GM21786 (cell line): Measurements from ENCODE around the gene PDZD2.
"Not testable (repeated sequence)": the region's sequence is repeated elsewhere in the genome, so short reads cannot be mapped to it uniquely, and the experiment has no call there.

Experiments
- ATAC-seq: cut with Tn5 transposase; IDR thresholded peaks from one replicate; pipeline ENCODE4 v1.9.1; 2021; ENCODE audit not compliant: unreplicated experiment

PDZD2 gene

DNA sequence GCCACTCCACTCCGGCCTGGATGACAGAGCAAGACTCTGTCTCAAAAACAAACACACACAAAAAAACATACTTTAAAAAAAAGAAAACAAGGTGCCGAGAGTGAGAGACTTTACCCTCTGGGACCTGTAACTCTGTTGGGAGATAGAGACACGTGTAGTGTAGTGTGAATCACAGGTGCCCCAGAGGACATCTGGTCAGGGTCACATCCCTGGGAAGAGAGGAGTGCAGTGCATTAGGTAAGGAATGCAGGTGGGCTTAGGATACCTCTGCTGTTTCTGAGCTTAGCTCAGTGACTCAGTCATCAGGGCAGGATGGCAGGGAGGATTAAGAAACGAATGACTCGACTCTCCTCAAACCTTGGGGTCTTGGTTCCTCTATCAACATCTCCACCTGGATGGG, 360.5 kb downstream of the PDZD2 start:
- ATAC-seq = no peak

DNA sequence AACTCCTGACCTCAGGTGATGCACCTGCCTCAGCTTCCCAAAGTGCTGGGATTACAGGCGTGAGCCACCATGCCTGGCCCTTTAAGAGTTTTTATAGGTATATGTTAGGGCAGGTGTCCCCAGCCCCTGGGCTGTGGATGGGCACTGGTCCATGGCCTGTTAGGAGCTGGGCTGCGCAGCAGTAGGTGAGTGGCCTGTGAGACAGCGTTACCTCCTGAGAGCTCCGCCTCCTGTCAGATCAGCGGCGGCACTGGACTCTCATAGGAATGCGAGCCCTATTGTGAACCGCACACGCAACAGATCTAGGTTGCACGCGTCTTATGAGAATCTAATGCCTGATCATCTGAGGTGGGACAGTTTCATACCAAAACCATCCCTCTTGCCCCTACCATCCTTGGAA, 361.8 kb downstream of the PDZD2 start:
- ATAC-seq = no peak

DNA sequence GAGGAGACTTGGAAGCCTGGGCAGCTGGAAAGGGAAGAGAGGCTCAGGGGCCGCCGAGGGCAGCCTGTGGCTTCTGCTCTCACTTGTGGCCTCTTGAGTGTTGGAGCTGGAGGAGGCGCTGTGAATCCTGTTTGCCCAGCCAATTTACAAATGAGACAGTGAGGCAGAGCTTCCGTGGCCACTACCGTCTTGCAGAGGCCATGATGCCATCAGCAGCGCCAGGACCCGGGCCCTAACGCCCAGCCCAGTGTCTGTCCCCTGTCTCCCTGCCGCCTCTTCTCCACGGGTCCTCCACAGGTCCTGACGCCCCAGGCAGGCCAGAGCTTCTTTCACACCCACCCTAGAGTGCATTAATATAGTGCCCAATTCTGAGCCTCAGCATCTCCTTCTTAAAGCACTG, 362.4 kb downstream of the PDZD2 start:
- ATAC-seq = no peak

DNA sequence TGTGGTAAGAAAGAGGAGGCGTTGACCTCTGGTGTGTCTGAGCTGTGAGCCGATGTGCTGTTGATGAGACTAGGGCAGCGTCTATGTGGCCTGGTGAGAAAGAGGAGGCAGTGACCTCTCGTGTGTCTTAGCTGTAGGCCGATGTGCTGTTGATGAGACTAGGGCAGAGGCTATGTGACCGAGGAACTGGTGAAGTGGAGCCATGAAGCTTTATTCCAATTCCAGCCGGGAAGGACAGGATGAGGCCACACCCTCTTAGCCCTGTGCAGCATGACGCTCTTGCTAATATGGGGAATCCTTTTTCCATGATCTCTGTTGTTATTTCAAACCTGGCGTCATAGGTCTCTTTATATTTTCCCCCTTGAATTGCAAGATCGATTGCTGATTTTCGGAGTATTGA, 362.8 kb downstream of the PDZD2 start:
- ATAC-seq = no peak

DNA sequence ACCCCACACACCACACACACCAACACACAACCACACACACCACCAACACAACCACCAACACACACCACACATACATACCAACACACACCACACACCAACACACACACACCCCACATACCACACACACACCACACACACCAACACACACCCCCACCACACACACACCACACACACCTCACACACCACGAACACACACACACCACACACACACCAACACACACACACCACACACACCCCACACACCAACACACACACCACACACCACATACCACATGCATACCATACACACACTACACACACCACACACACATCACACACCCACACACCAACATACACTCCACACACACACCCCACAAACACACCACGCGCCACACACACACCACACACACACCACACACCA, 363.8 kb downstream of the PDZD2 start:
- no peak for ATAC-seq

DNA sequence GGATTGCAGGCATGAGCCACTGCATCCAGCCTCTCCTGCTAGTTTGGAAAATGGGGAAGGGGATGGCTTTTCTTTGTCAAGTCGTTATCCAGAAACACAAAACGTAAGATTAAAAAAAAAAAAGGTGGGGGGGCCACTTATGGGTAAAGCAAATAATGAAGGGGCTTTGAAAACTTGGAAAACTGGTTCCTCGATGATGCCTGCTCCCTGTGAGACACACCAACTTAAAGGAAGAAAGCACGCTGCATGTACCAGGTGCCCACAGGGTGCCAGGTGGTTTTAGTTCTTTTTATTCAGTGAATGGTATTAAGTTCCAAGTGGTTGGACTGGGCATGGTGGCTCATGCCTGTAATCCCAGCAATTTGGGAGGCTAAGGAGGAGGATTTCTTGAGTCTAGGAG, 365.1 kb downstream of the PDZD2 start:
- no peak for ATAC-seq

DNA sequence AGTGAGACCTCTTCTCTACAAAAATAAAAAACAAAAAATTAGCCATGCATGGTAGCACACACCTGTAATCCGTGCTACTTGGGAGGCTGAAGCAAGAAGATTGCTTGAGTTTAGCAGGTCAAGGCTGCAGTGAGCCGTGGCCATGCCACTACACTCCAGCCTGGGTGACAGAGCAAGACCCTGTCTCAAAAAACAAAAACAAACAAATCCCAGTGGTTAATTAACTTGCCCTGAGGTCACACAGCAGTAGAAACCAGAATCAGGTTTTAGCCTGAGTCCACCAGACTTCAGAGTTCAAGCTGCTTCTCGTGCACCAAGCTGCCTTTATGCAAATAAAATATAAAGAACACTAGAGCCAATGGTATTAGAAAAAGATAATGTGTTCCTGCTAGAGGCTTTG, 365.5 kb downstream of the PDZD2 start:
- peak; percentile 82 for ATAC-seq

DNA sequence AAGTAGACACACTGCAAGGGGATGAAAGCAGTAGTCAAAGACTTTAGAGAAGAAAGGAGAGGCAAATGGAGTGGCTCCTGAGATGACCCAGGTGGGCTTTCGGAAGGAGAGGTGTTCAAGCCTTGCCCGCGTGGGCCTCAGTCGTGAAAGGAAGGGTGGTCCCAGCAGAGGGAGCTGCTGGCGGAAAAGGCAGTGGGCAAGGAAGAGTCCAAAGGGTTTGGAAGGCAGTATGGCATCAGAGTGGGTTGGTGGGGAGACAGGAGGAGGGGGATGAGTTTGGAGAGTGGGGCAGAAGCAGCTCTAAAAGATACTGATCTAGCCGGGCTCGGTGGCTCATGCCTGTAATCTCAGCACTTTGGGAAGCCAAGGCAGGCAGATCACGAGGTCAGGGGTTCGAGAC, 369.8 kb downstream of the PDZD2 start:
- no peak for ATAC-seq

DNA sequence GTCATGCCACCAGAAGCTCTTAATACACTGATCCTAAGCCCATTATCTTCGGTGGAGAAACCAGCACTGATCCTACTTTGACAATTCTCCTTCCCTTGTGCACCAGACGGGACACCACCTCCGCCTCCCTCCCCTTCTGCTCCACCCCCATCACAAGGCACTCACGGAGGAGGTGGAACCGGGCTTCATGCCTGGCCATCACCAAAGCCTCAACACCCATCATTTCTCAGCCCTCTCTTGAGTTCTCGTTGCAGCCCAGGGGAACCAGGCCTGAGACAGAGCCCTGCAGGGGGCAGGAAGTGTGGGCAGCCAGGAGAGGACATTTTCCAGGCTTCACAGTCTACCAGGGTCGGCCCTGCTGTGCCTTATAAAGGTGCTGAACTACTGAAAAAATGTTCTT, 374.7 kb downstream of the PDZD2 start:
- no peak for ATAC-seq

DNA sequence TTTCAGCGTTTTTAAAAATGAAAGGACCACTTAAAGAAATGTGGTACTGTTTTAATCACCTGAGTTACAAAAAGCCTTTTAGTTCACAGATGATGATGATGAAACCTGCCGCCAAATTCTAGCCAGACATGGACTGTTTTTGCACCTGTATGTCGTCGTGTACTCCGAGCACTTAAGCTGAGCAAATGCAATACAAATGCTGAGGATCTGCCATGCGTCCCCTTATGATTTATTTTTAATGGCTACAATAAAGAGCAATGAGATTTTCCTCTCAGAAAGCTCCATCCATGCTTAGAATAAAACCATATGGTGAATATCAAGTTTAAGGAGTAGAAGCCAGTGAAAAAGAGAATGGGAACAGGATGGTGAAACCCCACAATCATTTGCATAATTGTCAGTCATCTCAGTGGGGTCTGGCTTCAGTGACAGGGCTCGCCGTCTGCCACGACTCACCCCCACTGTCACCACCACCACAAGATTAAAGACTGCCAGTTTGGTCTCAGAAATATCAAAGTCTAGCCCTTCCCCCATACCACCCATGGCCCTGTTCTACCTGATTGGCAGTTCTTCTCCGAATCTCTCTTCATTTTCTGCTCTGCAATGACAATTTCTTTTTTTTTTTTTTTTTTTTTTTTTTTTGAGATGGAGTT, 375.3 kb downstream of the PDZD2 start:
- ATAC-seq = no peak

DNA sequence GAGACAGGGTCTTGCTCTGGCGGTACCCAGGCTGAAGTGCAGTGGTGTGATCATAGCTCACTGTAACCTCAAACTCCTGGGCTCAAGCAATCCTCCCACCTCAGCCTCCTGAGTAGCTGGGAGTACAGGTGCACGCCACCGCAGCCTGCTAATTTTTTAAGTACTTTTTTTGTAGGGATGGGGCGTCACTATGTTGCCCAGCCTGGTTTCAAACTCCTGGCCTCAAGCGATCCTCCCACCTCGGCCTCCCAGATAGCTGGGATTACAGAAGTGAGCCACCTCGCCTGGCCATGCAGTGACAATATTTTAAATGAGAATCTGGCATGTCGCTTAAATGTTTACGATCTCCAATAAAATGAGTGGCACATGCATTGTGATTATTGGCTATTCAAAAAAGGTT, 376.3 kb downstream of the PDZD2 start:
- not testable (repeated sequence) for ATAC-seq

DNA sequence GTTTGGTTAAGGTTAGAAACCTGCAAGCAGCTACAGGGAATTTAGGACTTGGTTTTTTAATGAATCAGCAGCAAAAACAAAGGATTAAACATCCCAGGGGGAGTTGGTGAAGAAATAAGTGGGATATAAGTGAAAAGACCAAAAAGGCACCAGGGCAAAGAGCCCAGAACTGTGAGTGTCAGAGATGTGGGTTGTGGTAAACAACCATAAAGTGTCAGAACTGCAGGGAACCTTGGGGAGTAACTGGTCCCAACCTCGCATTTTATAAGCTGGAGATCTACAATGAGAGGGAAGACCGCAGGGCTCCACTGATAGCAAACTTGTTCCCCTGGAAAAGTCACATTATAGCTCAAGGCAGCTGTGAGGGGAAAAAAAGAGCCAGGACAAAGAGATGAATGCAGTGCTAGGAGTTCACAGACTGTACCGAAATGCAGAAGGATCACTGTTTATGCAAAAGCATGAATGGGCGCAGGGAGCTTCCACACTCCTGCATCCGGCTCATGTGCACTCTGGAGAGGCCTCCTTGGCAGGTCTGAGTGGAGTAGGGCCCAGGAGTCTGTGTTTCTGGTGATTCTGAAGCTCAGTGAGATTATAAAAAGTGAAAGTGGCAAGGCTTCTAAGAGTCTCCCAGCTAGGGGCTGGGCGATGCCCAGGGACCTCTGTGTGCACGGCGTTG, 378.9 kb downstream of the PDZD2 start:
- no peak for ATAC-seq

DNA sequence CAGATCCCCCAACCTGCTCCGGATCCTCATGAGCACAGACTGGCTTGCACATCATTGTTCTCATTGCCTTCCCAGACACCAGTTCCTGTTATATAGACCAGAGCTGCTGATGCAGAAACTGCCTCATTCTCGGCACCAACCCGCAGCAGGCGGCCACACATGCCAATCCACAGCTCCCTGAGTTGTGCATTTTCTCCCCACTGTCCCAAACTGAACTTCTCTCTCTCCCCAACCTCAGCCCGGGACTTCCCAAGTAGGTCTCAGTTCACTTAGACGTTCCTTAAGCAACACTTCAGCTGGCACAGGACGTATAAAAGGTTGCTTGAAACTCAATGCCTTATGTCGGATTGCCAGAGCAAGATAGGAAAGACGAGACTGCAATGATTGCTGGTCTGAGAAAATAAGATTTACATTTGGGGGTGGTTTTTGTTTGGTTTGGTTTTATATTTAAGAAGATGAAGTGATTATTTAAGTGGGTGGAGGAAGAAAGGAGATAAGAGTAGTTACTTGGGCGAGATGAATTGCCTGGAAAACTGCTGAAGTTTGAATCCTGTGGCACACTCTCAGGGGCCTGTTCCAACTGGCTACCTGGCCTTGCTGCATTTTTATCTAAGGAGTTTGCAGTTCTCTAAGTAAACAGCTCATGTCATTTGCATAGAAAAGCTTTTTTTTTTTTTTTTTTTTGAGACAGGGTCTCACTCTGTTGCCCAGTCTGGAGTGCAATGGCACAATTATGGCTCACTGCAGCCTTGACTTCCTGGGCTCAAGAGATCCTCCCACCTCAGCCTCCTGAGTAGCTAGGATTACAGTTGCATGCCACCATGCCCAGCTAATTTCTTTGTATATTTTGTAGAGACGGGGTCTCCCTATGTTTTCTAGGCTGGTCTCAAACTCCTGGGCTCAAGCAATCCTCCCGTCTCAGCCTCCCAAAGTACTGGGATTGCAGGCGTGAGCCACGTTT, 379.8 kb downstream of the PDZD2 start:
- ATAC-seq = no peak

DNA sequence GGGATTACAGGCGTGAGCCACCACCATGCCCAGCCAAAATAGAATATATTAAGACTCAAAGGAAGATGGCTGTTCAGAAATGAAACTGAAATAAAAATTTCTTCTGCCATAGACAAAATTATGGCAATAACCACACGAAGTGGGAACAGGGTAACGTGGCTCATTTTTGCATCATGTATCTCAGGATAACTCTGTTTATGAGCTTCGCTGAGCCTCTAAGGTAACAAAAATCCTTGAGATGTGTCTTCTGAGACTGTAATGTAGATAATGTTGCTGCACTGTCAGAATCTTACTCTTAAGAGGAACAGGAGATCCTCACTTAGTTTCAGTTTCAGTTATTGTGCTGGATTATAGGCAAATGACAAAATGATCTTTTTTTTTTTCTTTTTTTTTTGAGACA, 381.3 kb downstream of the PDZD2 start:
- ATAC-seq = peak; percentile 87

DNA sequence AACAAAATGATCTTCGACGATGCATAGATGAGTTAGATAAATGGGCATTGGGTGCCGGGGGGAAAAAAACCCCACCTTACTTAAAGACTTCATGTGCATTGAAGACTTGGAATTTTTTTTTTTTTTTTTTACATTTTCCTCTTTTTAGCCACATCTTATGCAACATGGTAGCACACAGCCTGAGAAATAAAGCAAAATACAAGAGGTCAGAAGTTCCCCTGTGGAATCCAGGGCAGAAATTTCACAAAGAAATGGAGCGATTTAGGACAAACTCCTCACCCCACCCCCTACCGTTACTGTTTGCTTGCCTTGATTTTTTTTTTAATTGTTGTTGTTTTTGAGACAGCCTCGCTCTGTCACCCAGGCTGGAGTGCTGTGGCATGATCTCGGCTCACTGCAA, 382.0 kb downstream of the PDZD2 start:
- no peak for ATAC-seq

DNA sequence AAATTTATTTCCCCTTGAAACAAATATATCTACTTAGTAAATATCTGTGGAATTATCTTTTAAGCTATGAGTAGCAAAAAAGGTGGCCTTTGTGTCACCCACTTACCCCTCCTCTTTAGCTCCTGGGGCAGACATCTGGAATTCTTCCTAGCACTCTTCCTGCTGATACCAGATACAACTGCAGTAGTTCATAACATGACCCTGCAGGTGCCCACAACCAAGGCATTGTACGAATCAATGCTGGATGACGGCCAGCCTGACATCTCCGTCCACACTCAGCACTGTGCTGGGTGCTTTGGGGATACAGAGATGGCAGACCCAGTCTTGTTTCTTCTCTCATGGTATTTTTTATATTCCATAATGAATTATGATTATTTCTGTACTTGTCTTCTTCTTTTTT, 382.8 kb downstream of the PDZD2 start:
- no peak for ATAC-seq

DNA sequence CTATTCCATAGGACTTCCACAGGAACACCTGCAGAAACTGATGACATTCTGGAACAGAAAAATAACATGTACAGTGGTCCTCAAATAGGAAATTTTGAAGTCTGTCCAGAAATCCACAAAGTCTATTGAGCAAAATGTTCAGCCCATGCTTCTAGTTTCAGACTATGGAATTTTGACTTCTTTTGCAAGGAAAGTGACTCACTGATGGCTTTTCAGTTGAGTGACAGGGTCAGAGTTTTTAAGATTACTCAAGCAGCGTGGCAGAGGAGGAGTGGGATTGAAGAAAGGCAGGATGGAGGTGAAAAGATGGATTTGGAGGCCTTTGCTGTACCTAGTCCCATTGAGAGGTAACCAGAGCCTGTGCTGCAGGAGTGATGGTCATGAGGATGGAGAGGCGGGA, 383.7 kb downstream of the PDZD2 start:
- ATAC-seq = no peak

DNA sequence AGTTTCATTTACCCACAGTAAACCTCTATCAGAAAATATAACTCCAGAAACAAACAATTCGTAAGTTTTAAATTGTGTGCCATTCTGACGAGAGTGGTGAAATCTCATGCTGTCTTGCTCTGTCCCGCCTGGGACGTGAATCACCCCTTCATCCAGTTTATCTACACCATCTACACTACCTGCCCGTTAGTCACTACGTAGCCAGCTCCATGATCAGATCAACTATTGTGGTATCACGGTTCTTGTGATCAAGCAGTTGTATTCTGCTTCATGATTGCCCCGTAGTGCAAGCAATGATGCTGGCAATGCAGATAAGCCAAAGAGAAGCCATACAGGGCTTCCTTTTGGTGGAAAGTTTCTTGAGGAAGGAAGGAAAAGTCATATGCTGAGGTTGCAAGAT, 384.9 kb downstream of the PDZD2 start:
- no peak for ATAC-seq

DNA sequence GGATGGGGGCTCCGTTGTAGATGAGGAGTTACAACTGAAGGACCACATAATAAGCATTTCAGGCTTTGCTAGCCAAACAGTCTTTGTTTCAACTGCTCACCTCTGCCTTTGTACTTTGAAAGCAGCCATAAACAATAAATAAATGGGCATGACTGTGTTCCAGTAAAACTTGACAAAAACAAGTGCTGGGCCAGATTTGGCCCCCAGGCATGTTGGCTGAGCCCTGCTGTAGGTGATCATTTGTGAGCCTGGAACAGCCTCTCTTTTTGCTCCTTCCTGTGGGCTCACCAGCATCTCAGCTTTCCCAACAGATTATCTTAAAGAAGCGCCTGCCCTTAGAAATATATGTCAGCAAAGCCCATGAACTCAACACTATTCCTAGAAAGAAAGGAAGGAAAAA, 385.8 kb downstream of the PDZD2 start:
- ATAC-seq = no peak

DNA sequence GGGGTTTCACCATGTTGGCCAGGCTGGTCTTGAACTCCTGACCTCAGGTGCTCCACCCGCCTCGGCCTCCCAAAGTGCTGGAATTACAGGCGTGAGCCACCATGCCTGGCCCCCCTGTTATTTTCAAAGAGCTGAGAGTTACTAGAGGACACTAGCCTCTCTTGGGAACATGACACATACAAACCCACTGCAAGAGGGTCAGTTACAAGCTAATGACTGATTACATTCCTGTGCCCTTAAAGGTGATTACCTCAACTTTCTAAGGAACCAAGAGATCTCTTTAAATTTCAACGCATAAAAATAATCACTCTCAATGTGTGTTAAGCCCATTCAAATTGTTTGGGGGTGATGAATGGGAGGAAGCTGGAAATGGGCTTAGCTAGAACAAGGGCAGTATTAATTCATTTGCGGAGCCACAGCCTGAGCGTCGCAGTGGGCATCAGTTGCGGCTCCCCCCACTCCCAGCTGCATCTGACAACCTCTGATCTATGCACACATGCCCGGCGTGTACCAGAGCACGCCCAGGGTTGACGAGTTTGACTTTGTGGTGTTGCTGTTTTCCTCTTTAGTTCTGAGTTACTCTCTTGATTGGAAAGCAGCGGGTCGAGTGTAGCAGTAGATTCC, 388.3 kb downstream of the PDZD2 start:
- no peak for ATAC-seq

DNA sequence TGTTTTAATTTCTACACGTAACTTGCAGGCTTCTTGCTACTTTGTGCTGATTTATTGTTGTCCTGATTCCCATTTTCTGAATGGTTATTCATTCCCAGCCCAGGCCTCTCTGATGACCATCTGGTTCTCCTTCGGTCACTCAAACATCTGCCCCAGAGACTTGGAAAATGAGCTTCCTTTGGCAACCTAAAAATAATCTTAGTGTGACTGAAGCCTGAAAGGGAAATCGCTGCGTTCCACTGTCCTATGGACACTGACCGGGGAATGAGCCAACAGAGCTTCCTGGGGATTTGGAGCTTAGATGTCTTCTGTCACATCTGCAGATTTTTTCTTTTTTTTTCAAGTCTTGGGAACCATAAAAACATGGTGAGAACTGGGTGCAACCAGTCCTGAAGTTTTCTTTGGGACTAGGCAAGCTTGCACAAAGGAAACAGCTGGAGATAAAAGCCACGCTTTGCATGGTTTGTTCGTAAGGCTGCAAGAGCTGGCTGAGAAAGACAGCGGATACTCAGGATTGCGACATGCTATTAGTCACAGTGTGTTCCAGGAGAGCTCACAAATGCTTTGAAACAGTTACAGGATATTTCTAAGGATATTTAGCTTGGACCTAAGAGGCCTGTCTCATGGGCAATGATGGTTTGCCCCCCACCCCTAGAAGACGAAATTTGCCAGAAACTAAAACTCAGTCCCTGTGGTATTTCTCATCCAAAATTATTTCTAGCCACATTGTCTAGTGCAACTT, 389.0 kb downstream of the PDZD2 start:
- no peak for ATAC-seq
